Forelimb muscle (tissue), 1 donor: ENCODE measurements around the gene GRM2. TPM values are rescaled to one million over a fixed set of nuclear protein-coding genes. Genes with fewer than 3 reads are reported as not detected.

Experiments
- DNase-seq: peaks from one replicate; pipeline ENCODE4 v3.0.0-alpha.2; 2013; ENCODE audit warnings: low read depth
- polyA plus RNA-seq: library from polyadenylated mRNA; unstranded; fragments of 120-200 nt; gene quantifications from one replicate; pipeline ENCODE4 v1.2.1, GENCODE V29; 2013; ENCODE audit not compliant: insufficient read length

The GRM2 gene
- polyA plus RNA-seq, 1 donor: 0.33 TPM

- no peak for DNase-seq
Observed at GRCh38 chr3:51680196-51680595, 26.7 kb upstream of the GRM2 start.

DNA sequence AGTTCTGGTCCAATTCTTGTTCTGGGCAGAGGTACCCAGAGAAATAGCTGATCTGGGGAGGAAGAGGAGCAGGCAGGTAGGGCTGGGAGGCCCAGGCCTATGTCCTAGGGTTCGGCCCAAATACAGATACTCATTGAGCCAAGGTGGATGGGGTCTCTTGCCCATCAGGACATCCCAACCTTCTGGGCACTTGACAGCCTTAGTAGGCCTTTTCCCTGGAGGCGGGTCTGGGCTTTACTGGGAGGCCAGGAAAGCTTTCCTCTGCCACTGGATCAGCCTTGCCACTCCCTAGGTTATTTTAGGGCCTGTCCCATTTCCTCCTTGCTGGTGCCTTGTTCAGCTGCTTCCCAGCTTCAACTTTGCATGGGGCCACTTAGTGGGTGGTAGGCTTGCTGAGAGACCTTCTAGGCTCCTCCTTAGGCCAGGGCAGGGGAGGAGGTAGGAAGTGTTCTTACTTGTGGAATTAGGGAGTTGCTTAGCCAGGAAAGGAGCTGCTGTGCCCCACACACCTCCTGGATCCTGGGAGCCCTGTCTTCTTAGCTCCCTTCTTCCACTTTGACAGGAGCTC, 26.1 kb upstream of the GRM2 start:
- DNase-seq: no peak

DNA sequence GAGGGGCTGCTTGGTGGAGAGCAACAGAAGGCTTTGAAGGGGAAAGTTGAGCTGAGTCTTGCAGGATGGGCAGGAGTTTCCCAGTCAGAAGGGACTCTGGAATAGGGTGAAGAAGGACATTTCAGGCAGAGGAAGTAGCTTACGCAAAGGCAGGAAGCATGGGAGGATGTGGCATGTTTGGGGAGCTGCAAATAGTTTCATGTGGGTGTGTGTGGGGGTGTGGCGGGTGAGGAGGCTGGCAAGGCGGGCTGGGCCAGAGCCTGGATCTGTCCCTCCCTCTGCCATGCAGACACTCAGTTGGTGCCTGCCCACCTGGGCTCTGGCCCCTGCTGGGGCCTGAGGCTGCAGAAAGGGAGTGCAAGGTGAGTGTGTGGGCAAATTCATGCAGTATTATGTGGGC, 25.4 kb upstream of the GRM2 start:
- no peak for DNase-seq

DNA sequence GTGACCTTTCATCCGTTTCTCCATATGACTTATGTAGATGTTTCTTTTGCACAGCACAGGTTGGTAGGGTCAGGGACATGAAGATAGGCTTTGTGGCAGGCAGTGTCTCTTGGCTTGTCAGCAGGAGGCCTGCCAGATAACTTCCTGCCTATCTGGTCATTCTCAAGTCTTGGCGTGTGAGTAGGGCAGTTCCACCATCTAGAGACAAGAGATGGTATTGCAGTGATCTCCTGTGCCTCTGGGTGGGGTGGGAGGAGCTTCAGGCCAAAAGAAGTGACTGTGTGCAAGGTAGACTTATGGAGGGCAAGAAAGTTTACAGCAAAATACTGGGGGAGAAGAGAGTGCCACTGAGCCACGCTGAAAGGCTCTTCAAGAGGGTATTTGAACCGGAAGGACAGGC, 24.8 kb upstream of the GRM2 start:
- DNase-seq: peak; percentile 44

- DNase-seq: no peak
Observed at GRCh38 chr3:51682526-51682925, 24.3 kb upstream of the GRM2 start.

DNA sequence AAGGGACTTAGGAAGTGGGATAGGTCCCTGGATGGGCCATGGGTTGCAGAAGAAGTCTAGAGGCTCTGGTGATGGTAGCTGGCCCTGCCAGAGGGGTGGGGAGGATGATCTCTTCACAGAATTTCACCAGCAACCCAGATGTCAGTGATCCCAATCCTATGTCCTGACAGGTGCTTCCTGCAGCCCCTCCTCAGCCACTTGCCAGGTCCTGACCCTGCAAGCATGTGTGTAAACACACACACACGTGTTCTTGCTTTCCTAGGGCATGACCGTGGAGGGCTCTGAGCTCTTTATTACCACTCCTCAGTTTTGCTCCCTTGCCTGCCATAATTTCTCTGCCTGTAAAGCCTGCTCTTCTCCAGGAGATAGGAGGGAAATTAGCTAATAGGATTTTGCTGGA, 23.3 kb upstream of the GRM2 start:
- DNase-seq: no peak

- DNase-seq: no peak
Observed at GRCh38 chr3:51684971-51685751, 21.7 kb upstream of the GRM2 start.

- DNase-seq: no peak
Observed at GRCh38 chr3:51686056-51686455, 20.8 kb upstream of the GRM2 start.

DNA sequence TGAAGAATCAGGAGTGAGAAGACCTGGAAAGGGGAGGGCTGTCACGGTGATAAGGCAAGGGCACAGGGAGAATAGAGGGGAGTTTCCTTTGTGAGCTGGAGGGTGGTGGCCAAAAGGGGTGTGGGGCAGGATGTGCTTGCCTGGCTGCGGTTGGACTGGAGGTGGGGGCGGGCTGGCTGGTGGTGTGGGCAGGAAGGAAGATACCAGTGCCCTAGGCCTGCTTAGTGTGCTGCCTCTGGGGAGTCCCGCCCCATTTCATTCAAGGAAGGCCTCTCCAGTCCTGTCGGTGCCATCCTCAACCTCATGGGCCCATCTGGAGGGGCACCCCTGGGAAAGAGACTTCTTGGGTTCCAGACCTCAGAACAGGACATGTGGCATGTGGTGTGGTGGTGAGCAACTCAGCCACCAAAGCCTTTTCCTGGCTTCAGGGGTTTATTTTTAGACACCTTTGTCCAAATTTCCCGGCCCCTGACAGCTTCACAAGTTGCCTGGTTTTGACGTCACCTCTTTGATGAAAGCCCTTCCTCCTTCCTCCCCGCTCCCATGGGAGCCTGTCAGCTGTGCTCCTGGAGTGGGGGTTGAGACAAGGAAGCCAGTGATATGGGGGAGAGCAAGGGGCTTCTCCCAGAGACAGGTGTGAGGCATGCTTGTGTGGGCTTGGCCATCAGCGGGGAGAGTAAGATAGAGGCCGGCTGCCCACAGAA, 20.2 kb upstream of the GRM2 start:
- DNase-seq: no peak

GRCh38 chr3:51687431-51688205, 19.2 kb upstream of the GRM2 start:
- DNase-seq: no peak

GRCh38 chr3:51688206-51688600, 18.7 kb upstream of the GRM2 start:
- DNase-seq: no peak

GRCh38 chr3:51691021-51691420, 15.8 kb upstream of the GRM2 start:
- no peak for DNase-seq

DNA sequence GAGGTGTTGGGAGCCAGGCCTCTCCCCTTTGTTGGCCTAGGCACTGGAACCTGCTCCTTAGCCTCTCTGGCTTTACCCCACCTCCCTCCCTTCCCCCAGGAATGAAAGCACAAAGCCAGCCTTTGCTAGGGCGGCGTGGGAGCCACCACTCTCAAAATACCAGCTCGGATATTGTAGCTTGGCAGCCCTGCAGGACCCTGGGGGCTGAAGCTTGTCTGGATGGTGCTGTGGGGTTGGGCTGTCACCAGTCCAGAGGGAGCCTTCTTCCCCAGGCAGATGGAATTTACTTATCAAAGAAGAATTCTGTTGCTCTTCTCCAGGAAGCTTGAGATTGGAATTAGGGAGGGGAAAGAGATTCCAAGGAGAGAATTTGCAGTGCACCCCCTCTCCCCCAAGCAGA, 14.9 kb upstream of the GRM2 start:
- DNase-seq: no peak

GRCh38 chr3:51692980-51693395, 13.9 kb upstream of the GRM2 start:
- DNase-seq: no peak

DNA sequence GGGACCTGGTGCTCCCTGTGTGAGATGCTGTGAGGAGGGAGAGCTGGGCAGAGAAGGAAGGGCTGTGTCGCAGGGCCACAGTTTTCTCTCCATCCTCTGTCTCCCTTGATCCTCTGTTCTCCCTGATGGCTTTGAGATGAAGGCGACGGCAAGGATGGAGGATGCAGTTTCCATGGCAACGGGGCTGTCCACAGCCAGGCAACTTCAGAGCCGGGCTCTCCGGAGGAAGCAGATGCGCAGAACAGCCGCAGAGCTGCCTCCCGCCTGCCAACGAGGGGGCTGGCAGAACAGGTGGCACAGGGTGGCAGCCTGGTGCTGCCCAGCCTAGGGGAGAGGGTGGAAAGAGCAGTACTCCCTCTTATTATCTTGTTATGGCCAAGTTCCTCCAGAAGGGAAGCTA, 9.9 kb upstream of the GRM2 start:
- DNase-seq: no peak

DNA sequence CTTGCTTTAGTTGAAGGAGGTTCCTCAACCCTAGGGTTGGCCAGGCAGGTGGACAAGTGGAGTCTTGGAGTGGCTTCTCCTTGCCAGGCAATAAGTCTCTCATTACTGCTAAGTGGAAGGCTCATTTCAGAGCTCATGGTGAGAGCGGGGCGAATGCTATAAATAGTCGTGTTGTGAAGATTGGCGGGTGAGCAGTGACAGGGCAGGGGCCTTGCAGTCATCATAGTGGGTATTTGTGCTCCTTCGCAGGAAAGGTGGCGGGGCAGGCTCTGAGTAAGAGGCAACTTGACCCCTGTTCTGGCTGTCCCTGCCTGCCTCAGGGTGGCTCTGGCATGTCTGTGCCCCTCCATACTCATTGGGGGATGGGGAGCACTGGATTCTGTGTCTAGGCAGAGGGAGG, 8.7 kb upstream of the GRM2 start:
- no peak for DNase-seq

DNA sequence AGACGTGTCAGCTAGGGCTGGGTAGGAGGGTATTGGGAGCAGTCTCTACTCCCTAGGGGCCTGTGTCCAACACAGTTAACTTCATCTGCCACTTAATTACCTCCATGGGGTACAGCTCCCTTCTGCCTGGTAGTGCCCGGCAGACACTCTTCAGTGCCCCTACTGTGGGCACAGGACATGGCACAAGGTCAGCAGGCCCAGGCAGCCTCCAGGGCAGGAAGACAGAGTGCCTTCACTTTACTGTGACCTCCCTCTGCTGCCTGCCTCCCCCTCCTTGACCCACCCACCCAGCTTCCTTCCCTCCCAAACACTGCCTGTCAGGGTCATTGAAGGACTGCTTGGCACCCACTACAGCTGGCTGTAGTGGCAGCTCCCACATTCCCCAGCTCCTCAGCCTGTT, 6.5 kb upstream of the GRM2 start:
- no peak for DNase-seq

GRCh38 chr3:51702156-51702555, 4.7 kb upstream of the GRM2 start:
- DNase-seq: no peak

- no peak for DNase-seq
Observed at GRCh38 chr3:51703068-51703760, 3.7 kb upstream of the GRM2 start.

- DNase-seq: no peak
Observed at GRCh38 chr3:51703761-51704510, 2.9 kb upstream of the GRM2 start.

DNA sequence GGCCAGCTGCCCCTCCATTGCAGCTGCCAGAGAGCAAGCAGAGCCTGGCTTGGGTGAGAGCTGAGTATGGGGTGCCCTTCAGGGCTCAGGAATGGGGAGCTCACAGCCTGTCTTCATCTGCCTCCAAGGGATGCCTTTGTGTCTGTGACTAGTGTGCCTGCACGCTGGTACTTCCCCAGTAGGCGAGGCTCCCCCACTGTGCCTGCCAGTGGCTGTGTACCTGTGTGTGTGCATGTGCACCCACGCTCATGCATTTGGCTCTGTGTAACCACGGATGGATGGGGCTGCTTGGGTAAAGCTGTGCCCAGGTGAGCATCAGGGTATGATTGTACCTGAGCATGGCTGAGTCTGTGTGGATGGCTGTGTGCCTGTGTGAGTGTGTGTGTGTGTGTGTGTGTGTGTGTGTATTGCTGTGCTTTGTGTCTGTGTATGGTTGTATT, 2.3 kb upstream of the GRM2 start:
- no peak for DNase-seq
